ENCODE measurements around the gene GPX8. TPM values are rescaled to one million over a fixed set of nuclear protein-coding genes. Genes with fewer than 3 reads are reported as not detected.
A peak's percentile ranks its signal among the peaks of the same experiment; 100 is the strongest.

Gene GPX8
- total RNA-seq, 5 donors from 2014 or later (not counting 1 experiment from before 2014, with no cell fraction given): 0.20 TPM; not detected in 4

GRCh38 chr5:55136521-55136920 is 23.4 kb upstream of the GPX8 start:
- DNase-seq: no peak
- peaks cover 0 to 5% (median under 1%) of the 10 kb centered on the region in 3 donors for H3K9me3 Mint-ChIP-seq
- ChIA-PET CTCF (no interaction called here), POLR2A (interaction anchor here in 1 of 2 donors (0.6 kb wide), 1 partner anchor 153 kb away, joined by 5 read pairs; no protein-coding TSS in a partner anchor)
- H3K9me3 ChIP-seq: no peaks in the 10 kb centered on the region
- H3K36me3 Mint-ChIP-seq: no peaks in the 10 kb centered on the region
- no peak overlapping the region for H3K4me3 ChIP-seq (ENCODE audit: control insufficient read depth in 1 of 2, extremely low read depth in 1 of 2, low read length in 1 of 2)
- no CpG with 5 or more reads among the region's 3 CpGs for WGBS (ENCODE audit: insufficient coverage)
- H3K36me3 ChIP-seq (ENCODE audit: control insufficient read depth in 2 of 2, extremely low read depth in 1 of 2, insufficient read depth in 1 of 2, low read length in 1 of 2): no peaks in the 10 kb centered on the region
- no peak for ATAC-seq (replicated peaks in 1 of 4)
- H3K27me3 Mint-ChIP-seq: no peaks in the 10 kb centered on the region
- no peaks in the 10 kb centered on the region for H3K27me3 ChIP-seq (replicated peaks in 1 of 2; ENCODE audit: control insufficient read depth in 2 of 2, extremely low read depth in 1 of 2, insufficient read depth in 2 of 2, low read length in 1 of 2)
- peaks cover 6 to 9% of the 10 kb centered on the region in 2 experiments for H3K4me1 ChIP-seq (ENCODE audit: control insufficient read depth in 1 of 2, extremely low read depth in 1 of 2, insufficient read depth in 2 of 2, low read length in 2 of 2)
- H3K4me3 Mint-ChIP-seq: no peak overlapping the region
- no peak overlapping the region for H3K27ac ChIP-seq (ENCODE audit: low read length)
- H3K27ac Mint-ChIP-seq: no peak overlapping the region
- H3K4me1 Mint-ChIP-seq: peaks cover 18 to 25% (median 19%) of the 10 kb centered on the region in 3 donors

- Mint-ChIP-seq H3K9me3 (no peaks in the 10 kb centered on the region), H3K4me3 (no peak overlapping the region), H3K4me1 (peaks cover 17 to 18% (median 17%) of the 10 kb centered on the region in 3 donors), H3K27me3 (no peaks in the 10 kb centered on the region), H3K36me3 (no peaks in the 10 kb centered on the region), H3K27ac (no peak overlapping the region)
- CTCF ChIA-PET: interaction anchor here (0.7 to 2.2 kb wide), 6 partner anchors 14 to 200 kb away, joined by 3 to 14 read pairs (median 4); no protein-coding TSS in a partner anchor
- no peaks in the 10 kb centered on the region for H3K27me3 ChIP-seq (replicated peaks in 1 of 2; ENCODE audit: control insufficient read depth in 2 of 2, extremely low read depth in 1 of 2, insufficient read depth in 2 of 2, low read length in 1 of 2)
- no peaks in the 10 kb centered on the region for H3K9me3 ChIP-seq
- ATAC-seq (replicated peaks in 1 of 4) (no peak), DNase-seq (no peak)
- POLR2A ChIA-PET: no interaction called here
- H3K36me3 ChIP-seq (ENCODE audit: control insufficient read depth in 2 of 2, extremely low read depth in 1 of 2, insufficient read depth in 1 of 2, low read length in 1 of 2): no peaks in the 10 kb centered on the region
- H3K4me3 ChIP-seq (ENCODE audit: control insufficient read depth in 1 of 2, extremely low read depth in 1 of 2, low read length in 1 of 2): no peak overlapping the region
- H3K4me1 ChIP-seq (ENCODE audit: control insufficient read depth in 1 of 2, extremely low read depth in 1 of 2, insufficient read depth in 2 of 2, low read length in 2 of 2): peaks cover 12 to 14% of the 10 kb centered on the region in 2 experiments
- no peak overlapping the region for H3K27ac ChIP-seq (ENCODE audit: low read length)
- WGBS (ENCODE audit: insufficient coverage): 100% methylated on average over 1 of the region's 9 CpGs
Observed at GRCh38 chr5:55140908-55141665, 18.9 kb upstream of the GPX8 start.

- POLR2A ChIA-PET: no interaction called here
- WGBS (ENCODE audit: insufficient coverage): 34% methylated on average over 3 of the region's 9 CpGs
- H3K27me3 Mint-ChIP-seq: no peaks in the 10 kb centered on the region
- Histone ChIP-seq H3K4me3 (ENCODE audit: control insufficient read depth in 1 of 2, extremely low read depth in 1 of 2, low read length in 1 of 2) (no peak overlapping the region), H3K4me1 (ENCODE audit: control insufficient read depth in 1 of 2, extremely low read depth in 1 of 2, insufficient read depth in 2 of 2, low read length in 2 of 2) (peaks cover 18% of the 10 kb centered on the region in 2 experiments), H3K27me3 (replicated peaks in 1 of 2; ENCODE audit: control insufficient read depth in 2 of 2, extremely low read depth in 1 of 2, insufficient read depth in 2 of 2, low read length in 1 of 2) (no peaks in the 10 kb centered on the region), H3K9me3 (no peaks in the 10 kb centered on the region), H3K36me3 (ENCODE audit: control insufficient read depth in 2 of 2, extremely low read depth in 1 of 2, insufficient read depth in 1 of 2, low read length in 1 of 2) (no peaks in the 10 kb centered on the region), H3K27ac (ENCODE audit: low read length) (no peak overlapping the region)
- peaks cover 23 to 24% (median 23%) of the 10 kb centered on the region in 3 donors for H3K4me1 Mint-ChIP-seq
- peak in 3 of 35 experiments; percentile 2 to 23 (median 4) for DNase-seq
- ATAC-seq (replicated peaks in 1 of 4): peak in 3 of 4 experiments; percentile 36 to 58 (median 53)
- H3K4me3 Mint-ChIP-seq: no peak overlapping the region
- peak overlapping the region in 1 of 2 donors; percentile 13 for H3K27ac Mint-ChIP-seq
- CTCF ChIA-PET: interaction anchor here (1.2 to 2.2 kb wide), 4 partner anchors 13 to 275 kb away, joined by 3 to 14 read pairs (median 4); no protein-coding TSS in a partner anchor
- H3K9me3 Mint-ChIP-seq: no peaks in the 10 kb centered on the region
- no peaks in the 10 kb centered on the region for H3K36me3 Mint-ChIP-seq
Observed at GRCh38 chr5:55141945-55142690, 17.9 kb upstream of the GPX8 start.

DNA sequence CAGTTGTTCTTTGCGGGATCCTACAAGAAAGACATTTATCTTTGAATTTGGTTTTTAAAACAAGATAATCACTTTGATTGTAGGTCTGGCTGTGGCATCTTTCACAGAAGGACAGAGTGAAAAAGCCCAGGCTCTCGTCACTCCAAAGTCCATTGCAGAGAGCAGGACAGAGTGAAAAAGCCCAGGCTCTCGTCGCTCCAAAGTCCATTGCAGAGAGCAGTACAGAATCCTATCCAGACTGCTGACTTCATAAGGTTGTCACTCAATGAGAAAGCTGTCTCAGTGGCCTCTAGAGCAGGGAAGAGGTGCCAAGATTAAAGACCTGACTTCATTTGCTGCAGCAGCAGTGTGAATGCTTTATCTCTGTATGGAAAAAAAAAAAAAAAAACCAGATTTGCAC is 16.3 kb upstream of the GPX8 start:
- Histone ChIP-seq H3K9me3 (no peaks in the 10 kb centered on the region), H3K36me3 (ENCODE audit: control insufficient read depth in 2 of 2, extremely low read depth in 1 of 2, insufficient read depth in 1 of 2, low read length in 1 of 2) (no peaks in the 10 kb centered on the region), H3K4me1 (ENCODE audit: control insufficient read depth in 1 of 2, extremely low read depth in 1 of 2, insufficient read depth in 2 of 2, low read length in 2 of 2) (peaks cover 18% of the 10 kb centered on the region in 2 experiments), H3K27ac (ENCODE audit: low read length) (no peak overlapping the region), H3K4me3 (ENCODE audit: control insufficient read depth in 1 of 2, extremely low read depth in 1 of 2, low read length in 1 of 2) (no peak overlapping the region), H3K27me3 (replicated peaks in 1 of 2; ENCODE audit: control insufficient read depth in 2 of 2, extremely low read depth in 1 of 2, insufficient read depth in 2 of 2, low read length in 1 of 2) (no peaks in the 10 kb centered on the region)
- peaks cover 23 to 24% (median 23%) of the 10 kb centered on the region in 3 donors for H3K4me1 Mint-ChIP-seq
- ATAC-seq (replicated peaks in 1 of 4) (no peak), DNase-seq (no peak)
- no peaks in the 10 kb centered on the region for H3K36me3 Mint-ChIP-seq
- ChIA-PET CTCF (interaction anchor here in 1 of 2 donors (0.7 to 3.8 kb wide), 3 partner anchors 8 to 238 kb away, joined by 3 to 80 read pairs (median 6); no protein-coding TSS in a partner anchor), POLR2A (no interaction called here)
- H3K4me3 Mint-ChIP-seq: no peak overlapping the region
- peaks cover 0 to 2% of the 10 kb centered on the region in 2 donors for H3K27me3 Mint-ChIP-seq
- 75% methylated on average over 4 of the region's 4 CpGs for WGBS (ENCODE audit: insufficient coverage)
- H3K27ac Mint-ChIP-seq: no peak overlapping the region
- no peaks in the 10 kb centered on the region for H3K9me3 Mint-ChIP-seq

DNA sequence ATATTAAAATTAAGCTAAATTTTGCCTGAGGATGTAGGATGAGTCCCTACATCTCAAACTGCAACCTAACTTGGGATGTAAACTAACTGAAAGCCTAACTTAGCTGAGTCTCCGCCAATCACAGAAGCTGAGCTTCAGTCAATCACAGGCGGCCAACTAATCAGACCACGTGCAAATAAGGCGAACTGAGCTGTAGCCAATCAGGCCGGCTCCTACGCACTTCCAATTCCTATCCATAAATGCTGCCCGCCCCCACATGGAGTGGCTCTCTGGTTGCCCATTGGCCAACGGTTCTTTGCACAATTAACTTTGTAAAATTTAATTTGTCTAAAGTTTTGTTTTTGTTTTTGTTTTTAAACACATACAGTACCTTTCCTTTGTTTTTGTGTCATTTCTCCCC is 13.9 kb upstream of the GPX8 start:
- Histone ChIP-seq H3K4me1 (ENCODE audit: control insufficient read depth in 1 of 2, extremely low read depth in 1 of 2, insufficient read depth in 2 of 2, low read length in 2 of 2) (peaks cover 17 to 18% of the 10 kb centered on the region in 2 experiments), H3K27me3 (replicated peaks in 1 of 2; ENCODE audit: control insufficient read depth in 2 of 2, extremely low read depth in 1 of 2, insufficient read depth in 2 of 2, low read length in 1 of 2) (no peaks in the 10 kb centered on the region), H3K9me3 (no peaks in the 10 kb centered on the region), H3K4me3 (ENCODE audit: control insufficient read depth in 1 of 2, extremely low read depth in 1 of 2, low read length in 1 of 2) (peak overlapping the region in 1 of 2 donors; percentile 27), H3K36me3 (ENCODE audit: control insufficient read depth in 2 of 2, extremely low read depth in 1 of 2, insufficient read depth in 1 of 2, low read length in 1 of 2) (no peaks in the 10 kb centered on the region), H3K27ac (ENCODE audit: low read length) (no peak overlapping the region)
- WGBS (ENCODE audit: insufficient coverage): 86% methylated on average over 5 of the region's 8 CpGs
- Mint-ChIP-seq H3K4me3 (peak overlapping the region in 1 of 3 donors; percentile 58), H3K27me3 (peaks cover 4 to 8% of the 10 kb centered on the region in 2 donors), H3K36me3 (no peaks in the 10 kb centered on the region), H3K4me1 (peaks cover 20 to 23% (median 22%) of the 10 kb centered on the region in 3 donors), H3K9me3 (no peaks in the 10 kb centered on the region), H3K27ac (no peak overlapping the region)
- ChIA-PET POLR2A (no interaction called here), CTCF (interaction anchor here (0.6 to 3.8 kb wide), 18 partner anchors 13 to 279 kb away, joined by 3 to 80 read pairs (median 3); partner anchors contain the start of gene GPX8 (in 1 of the 2))
- no peak for ATAC-seq (replicated peaks in 1 of 4)
- no peak for DNase-seq

DNA sequence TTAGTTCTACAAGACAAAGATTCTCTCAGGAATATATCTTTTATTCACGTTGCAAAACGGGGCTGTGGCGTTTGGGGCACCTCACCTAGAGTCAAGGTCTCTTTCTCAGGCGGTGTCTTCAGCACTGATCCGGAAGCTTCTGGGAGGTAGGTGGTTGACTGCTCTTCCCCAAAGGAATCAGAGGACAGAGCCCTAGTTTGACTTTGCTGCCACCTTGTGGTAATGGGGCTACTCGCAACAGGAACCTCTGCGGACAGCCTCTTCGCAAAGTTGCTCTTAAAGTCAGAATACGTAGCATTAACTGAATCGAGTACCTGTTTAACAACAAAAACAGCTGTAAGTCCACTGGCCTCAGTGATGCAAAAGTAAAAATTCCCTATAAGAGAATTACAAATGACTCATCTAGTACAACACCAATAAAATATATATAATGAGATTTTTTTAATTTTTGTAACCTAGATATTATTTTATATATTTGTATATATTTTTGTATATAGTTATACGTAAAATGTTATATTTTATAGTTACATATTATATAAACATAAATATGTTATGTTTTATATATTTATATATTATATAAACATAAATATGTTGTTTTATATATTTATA is 13.3 kb upstream of the GPX8 start:
- Mint-ChIP-seq H3K27ac (peak overlapping the region in 1 of 2 donors; percentile 52), H3K27me3 (peaks cover 8% of the 10 kb centered on the region in 2 donors), H3K4me3 (peak overlapping the region in 1 of 3 donors; percentile 58), H3K9me3 (no peaks in the 10 kb centered on the region), H3K4me1 (peaks cover 15 to 17% (median 16%) of the 10 kb centered on the region in 3 donors), H3K36me3 (no peaks in the 10 kb centered on the region)
- ATAC-seq (replicated peaks in 1 of 4): peak; percentile 88 to 96 (median 92)
- Histone ChIP-seq H3K4me3 (ENCODE audit: control insufficient read depth in 1 of 2, extremely low read depth in 1 of 2, low read length in 1 of 2) (peak overlapping the region in 1 of 2 donors; percentile 27), H3K4me1 (ENCODE audit: control insufficient read depth in 1 of 2, extremely low read depth in 1 of 2, insufficient read depth in 2 of 2, low read length in 2 of 2) (peaks cover 12 to 14% of the 10 kb centered on the region in 2 experiments), H3K27me3 (replicated peaks in 1 of 2; ENCODE audit: control insufficient read depth in 2 of 2, extremely low read depth in 1 of 2, insufficient read depth in 2 of 2, low read length in 1 of 2) (no peaks in the 10 kb centered on the region), H3K9me3 (no peaks in the 10 kb centered on the region), H3K27ac (ENCODE audit: low read length) (no peak overlapping the region), H3K36me3 (ENCODE audit: control insufficient read depth in 2 of 2, extremely low read depth in 1 of 2, insufficient read depth in 1 of 2, low read length in 1 of 2) (no peaks in the 10 kb centered on the region)
- peak; percentile 55 to 91 (median 74) for DNase-seq
- WGBS (ENCODE audit: insufficient coverage): 0% methylated on average over 1 of the region's 11 CpGs
- ChIA-PET CTCF (interaction anchor here (0.6 to 3.8 kb wide), 20 partner anchors 13 to 279 kb away, joined by 3 to 80 read pairs (median 3); partner anchors contain the start of gene GPX8 (in 2 of the 2)), POLR2A (no interaction called here)
